Lower leg skin (tissue), 4 donors: Measurements from ENCODE around the gene PNPLA6. TPM values are rescaled to one million over a fixed set of nuclear protein-coding genes. Genes with fewer than 3 reads are reported as not detected.
A peak's percentile ranks its signal among the peaks of the same experiment; 100 is the strongest.

ENCODE experiments used
- DNase-seq, 2 donors: peaks; one replicate each; pipeline ENCODE4 v3.0.0-alpha.2; 2019; ENCODE audit warnings: low spot score in 2 of 2
- H3K4me3 ChIP-seq: fragments of 200-600 bp; sonication (generic); 2 replicates; pipeline ENCODE4 v1.5.1; 2017; ENCODE audit warnings: mild to moderate bottlenecking, low read depth; ENCODE audit not compliant: poor library complexity, severe bottlenecking
- POLR2A ChIP-seq, 2 donors: fragments of 450-650 bp; IDR thresholded peaks; one replicate each; pipeline ENCODE4 v1.6.1; 2016 to 2017; ENCODE audit warnings: antibody characterized with exemption in 2 of 2, mild to moderate bottlenecking in 1 of 2, moderate library complexity in 1 of 2
- WGBS, 2 donors: methylation state at CpG; one replicate each; pipeline ENCODE4 v1.1.5; 2018; 5-methylcytosine and 5-hydroxymethylcytosine counted together
- intact Hi-C: fragments of 100-400 bp; cut with DNase I; formaldehyde crosslinking; loops from one replicate; pipeline ENCODE4 v1.15.0; 2023; ENCODE audit warnings: low total_unique reads
- total RNA-seq, 4 donors: library from RNA; depleted of rRNA; stranded (reverse); fragments of >200 nt; gene quantifications; one replicate each; pipeline ENCODE4 v1.1.0, GENCODE V29; 2016
- TF ChIP-seq, protein P1 (sequence below), 3 donors: fragments of 450-650 bp; IDR thresholded peaks; one replicate each; pipeline ENCODE4 v1.5.1; 2016; ENCODE audit warnings: antibody characterized with exemption in 3 of 3, mild to moderate bottlenecking in 3 of 3, moderate library complexity in 2 of 3

The PNPLA6 gene
- total RNA-seq, 4 donors from 2014 or later = 58.3 to 89.8 (median 71.0) TPM

DNA sequence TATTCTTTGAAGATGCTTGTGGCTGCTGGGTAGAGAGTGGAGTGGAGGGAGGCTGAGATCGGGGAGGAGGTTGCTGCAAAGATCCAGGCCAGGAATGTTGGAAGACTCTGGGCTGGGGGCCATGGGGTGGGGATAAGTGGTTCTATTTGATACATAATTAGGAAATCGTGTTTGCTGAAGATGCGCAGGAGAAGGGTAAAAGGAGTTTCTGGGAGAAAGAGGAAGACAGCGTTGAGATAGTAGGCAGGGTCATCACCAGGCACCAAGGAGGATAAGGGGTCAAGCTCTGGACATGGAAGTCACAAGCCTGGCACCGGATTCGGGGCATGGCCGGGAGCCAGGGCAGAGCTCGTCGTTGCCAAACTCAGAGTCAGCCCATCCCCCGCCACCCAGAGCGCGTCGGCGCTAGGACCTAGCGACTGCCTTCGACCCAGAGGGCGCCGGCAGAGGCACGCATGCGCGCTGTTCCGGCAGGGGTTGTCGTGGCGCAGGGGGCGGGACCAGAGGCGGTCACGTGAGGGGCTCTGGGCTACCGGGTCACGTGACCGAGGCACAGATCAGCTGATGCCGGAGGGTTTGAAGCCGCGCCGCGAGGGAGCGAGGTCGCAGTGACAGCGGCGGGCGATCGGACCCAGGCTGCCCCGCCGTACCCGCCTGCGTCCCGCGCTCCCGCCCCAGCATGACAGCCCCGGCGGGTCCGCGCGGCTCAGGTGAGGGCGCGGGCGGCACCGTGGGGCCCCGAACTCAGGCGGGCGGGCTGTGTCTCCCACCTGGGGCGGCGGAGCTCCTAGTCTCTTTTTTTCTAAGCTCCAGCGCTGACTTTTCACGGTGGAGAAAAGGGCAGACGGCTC is 13.2 kb upstream of the PNPLA6 start, which contains the start of gene MCOLN1:
MCOLN1 (plus strand) TSS at position 553 of the 851 bp plus-strand sequence; CDS start at position 680, 127 bp downstream.
- no peak for TF ChIP-seq POLR2A (IDR thresholded peaks at IDR 0.05)
- TF ChIP-seq, protein P1, sequence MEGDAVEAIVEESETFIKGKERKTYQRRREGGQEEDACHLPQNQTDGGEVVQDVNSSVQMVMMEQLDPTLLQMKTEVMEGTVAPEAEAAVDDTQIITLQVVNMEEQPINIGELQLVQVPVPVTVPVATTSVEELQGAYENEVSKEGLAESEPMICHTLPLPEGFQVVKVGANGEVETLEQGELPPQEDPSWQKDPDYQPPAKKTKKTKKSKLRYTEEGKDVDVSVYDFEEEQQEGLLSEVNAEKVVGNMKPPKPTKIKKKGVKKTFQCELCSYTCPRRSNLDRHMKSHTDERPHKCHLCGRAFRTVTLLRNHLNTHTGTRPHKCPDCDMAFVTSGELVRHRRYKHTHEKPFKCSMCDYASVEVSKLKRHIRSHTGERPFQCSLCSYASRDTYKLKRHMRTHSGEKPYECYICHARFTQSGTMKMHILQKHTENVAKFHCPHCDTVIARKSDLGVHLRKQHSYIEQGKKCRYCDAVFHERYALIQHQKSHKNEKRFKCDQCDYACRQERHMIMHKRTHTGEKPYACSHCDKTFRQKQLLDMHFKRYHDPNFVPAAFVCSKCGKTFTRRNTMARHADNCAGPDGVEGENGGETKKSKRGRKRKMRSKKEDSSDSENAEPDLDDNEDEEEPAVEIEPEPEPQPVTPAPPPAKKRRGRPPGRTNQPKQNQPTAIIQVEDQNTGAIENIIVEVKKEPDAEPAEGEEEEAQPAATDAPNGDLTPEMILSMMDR (IDR thresholded peaks at IDR 0.05) = no peak
- peak within 1 kb of the TSS; percentile 77 for H3K4me3 ChIP-seq
- WGBS, 2 donors = 1% methylated on average over 35 to 53 of the region's 65 CpGs
- intact Hi-C loops = no loop called here
- DNase-seq = peak; percentile 99 to 100

DNA sequence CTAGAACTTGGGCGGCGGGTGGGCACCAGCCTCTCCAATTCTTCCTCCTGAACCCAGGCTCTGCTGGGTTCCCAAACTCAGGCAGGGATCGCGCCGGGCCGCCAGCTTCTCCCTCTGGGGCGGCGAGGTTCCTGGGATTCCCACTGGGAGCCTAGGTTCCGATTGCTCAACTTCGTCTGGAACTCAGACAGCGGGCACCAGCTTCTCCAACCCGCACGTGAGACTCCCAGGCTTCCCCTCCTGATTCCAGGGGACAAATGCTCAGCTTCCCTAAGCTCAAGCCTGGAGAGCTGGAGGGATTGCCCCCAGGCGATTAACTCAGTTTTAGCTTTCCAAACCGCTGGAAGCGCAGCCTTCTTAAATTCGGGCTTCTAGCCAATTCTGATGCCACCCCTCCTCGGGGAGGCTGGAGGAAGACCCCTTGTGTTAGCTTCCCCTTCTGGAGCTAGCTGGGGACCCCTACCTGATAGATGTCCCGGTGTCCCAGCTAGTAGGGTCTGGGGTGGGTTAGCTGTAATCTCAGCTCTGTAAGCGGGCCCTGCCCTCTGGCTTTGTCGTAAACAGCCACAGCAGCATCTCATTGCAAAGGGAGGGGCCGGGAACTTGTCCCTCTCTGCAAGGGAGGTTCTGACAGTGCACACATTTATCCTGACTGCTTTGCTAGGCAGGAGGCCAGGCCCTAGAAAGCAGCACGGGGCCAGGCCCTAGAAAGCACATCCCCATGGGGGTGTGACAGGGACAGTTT is 12.4 kb upstream of the PNPLA6 start:
- DNase-seq = peak; percentile 47 to 92
- H3K4me3 ChIP-seq = peak overlapping the region; percentile 77
- TF ChIP-seq, protein P1 (IDR thresholded peaks at IDR 0.05) = no peak
- no peak for TF ChIP-seq POLR2A (IDR thresholded peaks at IDR 0.05)
- 6 to 8% methylated on average over 18 to 23 of the region's 23 CpGs for WGBS, 2 donors
- intact Hi-C loops = no loop called here

DNA sequence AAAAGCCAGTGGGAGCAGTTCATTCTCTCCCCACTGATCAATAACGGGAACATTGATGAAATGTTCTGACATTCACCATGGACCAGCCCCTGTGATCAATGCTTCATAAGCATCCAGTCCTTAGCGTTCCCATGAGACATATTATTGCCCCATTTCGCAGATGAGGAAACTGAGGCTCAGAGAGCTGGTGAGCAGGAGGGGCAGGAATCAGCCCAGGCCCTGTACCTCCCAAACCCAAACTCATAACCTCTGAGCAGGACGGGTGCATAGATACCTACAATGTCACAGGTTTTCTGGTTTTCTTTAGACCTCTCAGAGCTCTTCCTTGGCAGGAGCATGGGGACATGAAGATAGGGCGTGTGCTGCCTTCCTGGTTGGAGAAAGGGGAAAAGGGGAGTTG is 11.0 kb upstream of the PNPLA6 start:
- no peak for DNase-seq
- intact Hi-C loops = no loop called here
- H3K4me3 ChIP-seq = no peak overlapping the region
- WGBS, 2 donors = 86 to 90% methylated on average over 5 of the region's 5 CpGs
- TF ChIP-seq, protein P1 (IDR thresholded peaks at IDR 0.05) = no peak
- TF ChIP-seq POLR2A (IDR thresholded peaks at IDR 0.05) = no peak

DNA sequence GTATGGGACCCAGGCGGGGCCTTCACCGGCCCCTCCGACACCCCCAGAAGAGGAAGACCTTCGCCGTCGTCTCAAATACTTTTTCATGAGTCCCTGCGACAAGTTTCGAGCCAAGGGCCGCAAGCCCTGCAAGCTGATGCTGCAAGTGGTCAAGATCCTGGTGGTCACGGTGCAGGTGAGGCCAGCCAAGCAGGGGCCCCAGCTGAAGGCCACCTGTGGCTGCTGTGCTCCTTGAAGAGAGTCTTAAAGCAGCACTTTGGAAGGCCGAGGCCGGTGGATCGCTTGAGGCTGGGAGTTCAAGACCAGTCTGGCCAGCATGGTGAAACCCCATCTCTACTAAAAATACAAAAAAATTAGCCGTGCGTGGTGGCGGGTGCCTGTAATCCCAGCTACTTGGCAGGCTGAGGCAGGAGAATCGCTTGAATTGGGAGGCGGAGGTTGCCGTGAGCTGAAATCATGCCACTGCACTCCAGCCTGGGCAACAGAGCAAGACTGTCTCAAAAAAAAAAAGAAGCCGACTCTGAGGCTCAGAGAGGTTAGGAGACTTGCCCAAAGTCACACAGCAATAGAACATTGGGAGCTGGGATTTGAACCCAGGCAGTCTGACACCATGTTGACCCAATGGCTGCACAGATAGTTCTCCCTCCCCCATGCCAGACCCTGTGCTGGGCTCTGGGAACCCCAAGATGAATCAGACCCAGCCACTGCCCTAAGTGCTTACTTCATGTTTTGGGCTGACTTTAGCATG is 10.4 kb upstream of the PNPLA6 start:
- H3K4me3 ChIP-seq = no peak overlapping the region
- intact Hi-C loops = no loop called here
- WGBS, 2 donors = 93 to 94% methylated on average over 20 of the region's 20 CpGs

More for the DNA sequence above, 10.4 kb upstream of the PNPLA6 start:
- TF ChIP-seq, protein P1 (IDR thresholded peaks at IDR 0.05) = no peak
- no peak for TF ChIP-seq POLR2A (IDR thresholded peaks at IDR 0.05)
- DNase-seq = peak in 1 of 2 donors; percentile 84
